HCT116 (cell line): ENCODE results near the gene ESAM. TPM values are rescaled to one million over a fixed set of nuclear protein-coding genes. Genes with fewer than 3 reads are reported as not detected.
A peak's percentile ranks its signal among the peaks of the same experiment; 100 is the strongest.

Experiments
- ATAC-seq: fragments of 200-7000 bp; cut with Tn5 transposase; 2 replicates; pipeline ENCODE4 v1.9.1; 2020; ENCODE audit warnings: mild to moderate bottlenecking, moderate library complexity
- BruUV-seq: library from RNA; stranded (reverse); fragments of 400-500 nt; replicated peaks from 2 replicates; lab custom pipeline; 2021; lab: Mats Ljungman, UMichigan
- CTCF ChIA-PET: fragments of 300-600 bp; sonication (Branson Sonifier 250); formaldehyde crosslinking; loops from one replicate; lab custom pipeline; 2021; ENCODE audit warnings: antibody characterized with exemption; lab: Charles Lee
- POLR2A ChIA-PET: fragments of 300-600, 350-600 bp; sonication (Branson Sonifier 250); formaldehyde crosslinking; loops from one replicate; lab custom pipeline; 2021; ENCODE audit warnings: antibody characterized with exemption; lab: Charles Lee
- RAD21 ChIA-PET, 2 experiments: fragments of 300-600 bp; sonication (Branson Sonifier 250); formaldehyde crosslinking; loops; one replicate each; lab custom pipeline; 2023; ENCODE audit warnings: low total read pairs in 2 of 2; ENCODE audit not compliant: uncharacterized antibody in 2 of 2, unreplicated experiment in 2 of 2, low non-redundant PET in 1 of 2; lab: Charles Lee
- DNase-seq: peaks from one replicate; pipeline ENCODE4 v3.0.0-alpha.2; 2010; ENCODE audit warnings: low read depth, low spot score
- H2AFZ ChIP-seq: fragments of 200-600 bp; shearing (Covaris generic), sonication (generic); 2 replicates; pipeline ENCODE4 v1.6.1; 2017; ENCODE audit warnings: low read depth, mixed run types, mixed read lengths, antibody characterized with exemption, low read length; ENCODE audit not compliant: poor library complexity, severe bottlenecking
- H3K27ac ChIP-seq: 2 replicates; pipeline ENCODE4 v1.5.1; 2012; ENCODE audit warnings: low read depth, low read length
- H3K27me3 ChIP-seq: fragments of 200-600 bp; sonication (generic); 2 replicates; pipeline ENCODE4 v1.6.1; 2016; ENCODE audit warnings: mixed run types, low read length, mixed read lengths; ENCODE audit not compliant: insufficient read depth
- H3K36me3 ChIP-seq, 2 experiments: fragments of 200-500 bp in 1 of 2; fragments of 200-600 bp in 1 of 2; sonication (Bioruptor generic) in 1 of 2; sonication (generic) in 1 of 2; 2 replicates each; pipeline versions ENCODE4 v1.5.1 to v1.6.1; 2014 to 2016; ENCODE audit warnings: low read length in 2 of 2, inconsistent platforms in 1 of 2, mixed read lengths in 1 of 2, mixed run types in 1 of 2; ENCODE audit not compliant: insufficient read depth in 2 of 2, control insufficient read depth in 1 of 2
- H3K4me1 ChIP-seq, 2 experiments: fragments of 200-600 bp in 1 of 2; sonication (generic) in 1 of 2; 2 replicates each; pipeline versions ENCODE4 v1.5.1 to v1.6.1; 2012 to 2017; ENCODE audit warnings: low read length in 2 of 2, inconsistent platforms in 1 of 2, mild to moderate bottlenecking in 1 of 2, mixed read lengths in 1 of 2, mixed run types in 1 of 2, moderate library complexity in 1 of 2; ENCODE audit not compliant: insufficient read depth in 2 of 2, control insufficient read depth in 1 of 2
- H3K4me2 ChIP-seq: fragments of 200-600 bp; sonication (generic); 2 replicates; pipeline ENCODE4 v1.6.1; 2017; ENCODE audit warnings: mixed run types, low read length, mixed read lengths
- H3K4me3 ChIP-seq, 2 experiments: fragments of 200-600 bp in 1 of 2; sonication (generic) in 1 of 2; replicated peaks in 1 of 2; 2 replicates each; pipeline ENCODE4 v1.5.1; 2011 to 2016; ENCODE audit warnings: low read length in 2 of 2, control low read depth in 1 of 2, low read depth in 1 of 2, mild to moderate bottlenecking in 1 of 2, mixed read lengths in 1 of 2, mixed run types in 1 of 2
- H3K79me2 ChIP-seq: fragments of 200-600 bp; sonication (generic); 2 replicates; pipeline ENCODE4 v1.6.1; 2017; ENCODE audit warnings: mild to moderate bottlenecking, mixed run types, low read length, moderate library complexity, mixed read lengths; ENCODE audit not compliant: insufficient read depth
- H3K9ac ChIP-seq: fragments of 200-600 bp; sonication (generic); 2 replicates; pipeline ENCODE4 v1.6.1; 2016; ENCODE audit warnings: low read length, mixed read lengths
- H3K9me2 ChIP-seq: fragments of 200-600 bp; sonication (generic), shearing (Covaris generic); 2 replicates; pipeline ENCODE4 v1.6.1; 2017; ENCODE audit warnings: mixed run types, mild to moderate bottlenecking, moderate library complexity; ENCODE audit not compliant: insufficient read depth
- H3K9me3 ChIP-seq, 2 experiments: fragments of 200-500 bp in 1 of 2; fragments of 200-600 bp in 1 of 2; sonication (Bioruptor generic) in 1 of 2; sonication (generic) in 1 of 2; 2 replicates each; pipeline ENCODE4 v1.6.1; 2014 to 2017; ENCODE audit warnings: low read length in 2 of 2, mixed read lengths in 2 of 2, inconsistent platforms in 1 of 2, low read depth in 1 of 2, mild to moderate bottlenecking in 1 of 2, mixed run types in 1 of 2, moderate library complexity in 1 of 2; ENCODE audit not compliant: control insufficient read depth in 1 of 2, insufficient read depth in 1 of 2
- H4K20me1 ChIP-seq: fragments of 200-600 bp; sonication (generic), shearing (Covaris generic); 2 replicates; pipeline ENCODE4 v1.6.1; 2017; ENCODE audit warnings: mixed run types, mild to moderate bottlenecking, moderate library complexity; ENCODE audit not compliant: insufficient read depth
- ATF3 ChIP-seq: IDR thresholded peaks from 2 replicates; pipeline ENCODE4 v1.6.1; 2012
- CBX3 ChIP-seq: IDR thresholded peaks from 2 replicates; pipeline ENCODE4 v1.6.1; 2012; ENCODE audit warnings: low read depth
- CEBPB ChIP-seq: IDR thresholded peaks from 2 replicates; pipeline ENCODE4 v1.6.1; 2012; ENCODE audit warnings: low read depth
- EGR1 ChIP-seq: IDR thresholded peaks from 2 replicates; pipeline ENCODE4 v1.6.1; 2012; ENCODE audit warnings: low read depth
- ELF1 ChIP-seq: IDR thresholded peaks from 2 replicates; pipeline ENCODE4 v1.6.1; 2012; ENCODE audit warnings: low read depth, borderline replicate concordance
- FOSL1 ChIP-seq: IDR thresholded peaks from 2 replicates; pipeline ENCODE4 v1.6.1; 2012; ENCODE audit warnings: low read depth
- MAX ChIP-seq: IDR thresholded peaks from 2 replicates; pipeline ENCODE4 v1.6.1; 2012
- POLR2A ChIP-seq: IDR thresholded peaks from 2 replicates; pipeline ENCODE4 v1.7.0; 2011; ENCODE audit warnings: borderline replicate concordance; ENCODE audit not compliant: insufficient read depth, insufficient read length; ENCODE audit errors: extremely low read depth
- POLR2AphosphoS5 ChIP-seq: IDR thresholded peaks from 2 replicates; pipeline ENCODE4 v1.6.1; 2011; ENCODE audit warnings: mild to moderate bottlenecking, low read depth, low read length, moderate library complexity
- RAD21 ChIP-seq: IDR thresholded peaks from 2 replicates; pipeline ENCODE4 v1.6.1; 2012; ENCODE audit warnings: low read depth, mild to moderate bottlenecking
- REST ChIP-seq: IDR thresholded peaks from 2 replicates; pipeline ENCODE4 v1.6.1; 2012; ENCODE audit warnings: low read depth
- SP1 ChIP-seq: IDR thresholded peaks from 2 replicates; pipeline ENCODE4 v1.6.1; 2012; ENCODE audit warnings: low read depth
- SRF ChIP-seq: IDR thresholded peaks from 2 replicates; pipeline ENCODE4 v1.6.1; 2012; ENCODE audit warnings: low read depth
- TCF7L2 ChIP-seq: IDR thresholded peaks from 2 replicates; pipeline ENCODE4 v1.7.0; 2011; ENCODE audit warnings: borderline replicate concordance, inconsistent platforms; ENCODE audit not compliant: insufficient read depth, insufficient read length; ENCODE audit errors: extremely low read depth
- ZFX ChIP-seq: fragments of 450-650 bp; IDR thresholded peaks from 2 replicates; pipeline ENCODE4 v1.6.1; 2017
- ZNF274 ChIP-seq: fragments of 200-500 bp; sonication (Bioruptor generic); IDR thresholded peaks from 2 replicates; pipeline ENCODE4 v1.6.1; 2014; ENCODE audit warnings: mild to moderate bottlenecking, low read depth, low read length, inconsistent platforms
- intact Hi-C: fragments of 100-400 bp; cut with micrococcal nuclease; formaldehyde crosslinking; loops from 2 replicates; pipeline ENCODE4 v1.10.0; 2022
- total RNA-seq: library from RNA; stranded (reverse); gene quantifications from one replicate; pipeline ENCODE4 v1.2.1, GENCODE V29; 2021; ENCODE audit not compliant: unreplicated experiment

Gene ESAM
- total RNA-seq, 1 experiment from 2014 or later, result 6.1 TPM

GRCh38 chr11:124766156-124766555 is 4.1 kb upstream of the ESAM start:
- peaks cover 36 to 49% of the 10 kb centered on the region in 2 experiments for H3K4me1 ChIP-seq
- ChIA-PET POLR2A (interaction anchor here (0.8 kb wide), 1 partner anchor 49 kb away, joined by 4 read pairs; no protein-coding TSS in a partner anchor), CTCF (no interaction called here), RAD21 (no interaction called here)
- TF ChIP-seq CEBPB (no peak), EGR1 (no peak), RAD21 (no peak)
- no peaks in the 10 kb centered on the region; the same call in 1 of the 2 replicates for H4K20me1 ChIP-seq
- H3K4me2 ChIP-seq, result no peak overlapping the region
- intact Hi-C loops, result no loop called here
- H3K9me3 ChIP-seq, result no peaks in the 10 kb centered on the region
- BruUV-seq, result no TSS peak
- H3K79me2 ChIP-seq, result no peaks in the 10 kb centered on the region
- H3K27ac ChIP-seq, result no peak overlapping the region
- H3K9me2 ChIP-seq, result no peaks in the 10 kb centered on the region
- no peak overlapping the region for H3K9ac ChIP-seq
- no peak overlapping the region for H3K4me3 ChIP-seq
- no peak for ATAC-seq
- DNase-seq, result no peak
- no peak overlapping the region for H2AFZ ChIP-seq
- H3K27me3 ChIP-seq, result no peaks in the 10 kb centered on the region
- peaks cover 0 to 5% of the 10 kb centered on the region in 2 experiments; a peak in 1 of 4 replicates for H3K36me3 ChIP-seq

GRCh38 chr11:124763156-124763947 is 1.3 kb upstream of the ESAM start:
- Histone ChIP-seq H3K27me3 (no peaks in the 10 kb centered on the region), H3K4me1 (peaks cover 18 to 32% of the 10 kb centered on the region in 2 experiments), H4K20me1 (no peaks in the 10 kb centered on the region; the same call in 1 of the 2 replicates), H3K9me3 (no peaks in the 10 kb centered on the region), H2AFZ (peak overlapping the region; percentile 90), H3K27ac (peak overlapping the region; percentile 84), H3K9me2 (no peaks in the 10 kb centered on the region), H3K36me3 (peaks cover 0 to 5% of the 10 kb centered on the region in 2 experiments; a peak in 1 of 4 replicates), H3K79me2 (no peaks in the 10 kb centered on the region), H3K4me3 (peak overlapping the region; percentile 66 to 77), H3K9ac (peak overlapping the region; percentile 65), H3K4me2 (peak overlapping the region; percentile 98)
- ATAC-seq (peak; percentile 46), DNase-seq (peak; percentile 61)
- ChIA-PET POLR2A (interaction anchor here (0.7 to 0.8 kb wide), 2 partner anchors 15 to 17 kb away, joined by 3 read pairs; no protein-coding TSS in a partner anchor), CTCF (interaction anchor here (0.5 to 3.2 kb wide), 18 partner anchors 9 to 710 kb away, joined by 3 to 28 read pairs (median 4); partner anchors contain the start of genes SIAE and SPA17), RAD21 (interaction anchor here (0.6 to 1.8 kb wide), 3 partner anchors 17 to 141 kb away, joined by 3 to 5 read pairs (median 4); partner anchors contain the start of genes SIAE (in 1 of the 2), SPA17 (in 1 of the 2) and TBRG1 (in 1 of the 2))
- intact Hi-C loops, result loop anchor here (1.0 to 2.0 kb wide), 3 partner anchors 17 to 94 kb away; no protein-coding TSS in a partner anchor
- BruUV-seq, result no TSS peak
- TF ChIP-seq RAD21, result peak; percentile 72
- TF ChIP-seq ZNF274, result no peak
- TF ChIP-seq ATF3, result no peak
- TF ChIP-seq TCF7L2, result no peak
- peak; percentile 48 for TF ChIP-seq POLR2AphosphoS5
- TF ChIP-seq SP1, result no peak
- no peak for TF ChIP-seq POLR2A
- no peak for TF ChIP-seq FOSL1
- TF ChIP-seq REST, result no peak
- no peak for TF ChIP-seq SRF
- TF ChIP-seq ZFX, result no peak
- TF ChIP-seq ELF1, result no peak
- TF ChIP-seq EGR1, result no peak
- no peak for TF ChIP-seq CBX3
- peak; percentile 52; the same call in 1 of the 2 replicates for TF ChIP-seq MAX
